ENCODE measurements around the gene DIRAS1. TPM values are rescaled to one million over a fixed set of nuclear protein-coding genes. Genes with fewer than 3 reads are reported as not detected.
"Not testable (repeated sequence)": the region's sequence is repeated elsewhere in the genome, so short reads cannot be mapped to it uniquely, and the experiment has no call there.

The DIRAS1 gene
- polyA plus RNA-seq, 3 donors = 1.9 to 6.8 (median 2.2) TPM

GRCh38 chr19:2699413-2700140, 21.6 kb downstream of the DIRAS1 start:
- 77 to 82% (median 81%) methylated on average over 15 of the region's 15 CpGs for WGBS, 3 donors
- H3K27ac ChIP-seq (ENCODE audit: low read depth, low read length) = no peak overlapping the region

GRCh38 chr19:2694196-2694595, 27.0 kb downstream of the DIRAS1 start:
- H3K27ac ChIP-seq (ENCODE audit: low read depth, low read length) = no peak overlapping the region
- 64 to 79% (median 79%) methylated on average over 5 of the region's 5 CpGs for WGBS, 3 donors

GRCh38 chr19:2693492-2694160, 27.5 kb downstream of the DIRAS1 start:
- no peak overlapping the region for H3K27ac ChIP-seq (ENCODE audit: low read depth, low read length)
- 46 to 61% (median 60%) methylated on average over 12 of the region's 12 CpGs for WGBS, 3 donors

GRCh38 chr19:2691951-2692350, 29.2 kb downstream of the DIRAS1 start:
- no peak overlapping the region for H3K27ac ChIP-seq (ENCODE audit: low read depth, low read length)

GRCh38 chr19:2690856-2691255, 30.3 kb downstream of the DIRAS1 start:
- H3K27ac ChIP-seq (ENCODE audit: low read depth, low read length) = no peak overlapping the region
- WGBS, 3 donors = 91 to 96% (median 94%) methylated on average over 11 of the region's 11 CpGs

More at GRCh38 chr19:2691951-2692350, 29.2 kb downstream of the DIRAS1 start:
- 87 to 90% (median 88%) methylated on average over 9 of the region's 9 CpGs for WGBS, 3 donors

DNA sequence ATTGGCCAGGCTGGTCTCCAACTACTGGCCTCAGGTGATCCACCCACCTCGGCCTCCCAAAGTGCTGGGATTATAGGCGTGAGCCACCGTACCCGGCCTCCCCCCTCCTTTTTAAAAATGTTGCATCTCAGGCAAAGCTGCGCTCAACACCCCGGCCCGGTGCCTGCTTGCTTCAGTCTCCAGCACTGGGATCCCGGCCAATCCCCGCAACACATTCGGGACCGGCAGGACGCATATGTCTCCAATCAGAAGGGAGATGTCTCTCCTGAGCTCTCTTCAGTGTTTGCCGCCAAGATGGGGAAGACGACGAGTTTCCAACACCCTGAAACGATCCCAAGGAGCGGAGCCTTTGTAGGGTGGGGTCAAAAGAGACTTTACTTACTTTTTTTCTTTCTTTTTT, 34.8 kb downstream of the DIRAS1 start:
- no peak overlapping the region for H3K27ac ChIP-seq (ENCODE audit: low read depth, low read length)
- WGBS, 3 donors = 71 to 90% (median 83%) methylated on average over 17 of the region's 17 CpGs

DNA sequence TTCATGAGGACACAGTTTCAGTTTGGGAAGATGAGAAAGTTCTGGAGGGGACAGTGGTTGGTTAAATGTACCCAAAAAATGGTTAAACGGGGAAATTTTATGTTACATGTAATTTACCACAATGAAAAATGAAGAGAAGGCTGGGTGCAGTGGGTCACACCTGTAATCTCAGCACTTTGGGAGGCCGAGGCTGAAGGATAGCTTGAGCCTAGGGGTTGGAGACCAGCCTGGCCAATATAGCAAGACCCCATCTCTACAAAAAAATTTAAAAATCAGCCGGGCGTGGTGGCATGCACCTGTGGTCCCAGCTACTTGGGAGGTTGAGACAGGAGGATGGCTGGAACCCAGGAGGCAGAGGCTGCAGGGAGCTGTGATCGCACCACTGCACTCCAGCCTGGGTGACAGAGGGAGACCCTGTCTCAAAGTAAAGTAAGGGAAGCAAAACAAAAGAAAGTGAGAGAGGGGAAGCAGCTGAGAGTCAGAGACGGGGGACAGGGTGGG, 35.9 kb downstream of the DIRAS1 start:
- 88 to 96% (median 94%) methylated on average over 6 of the region's 6 CpGs for WGBS, 3 donors
- no peak overlapping the region for H3K27ac ChIP-seq (ENCODE audit: low read depth, low read length)

DNA sequence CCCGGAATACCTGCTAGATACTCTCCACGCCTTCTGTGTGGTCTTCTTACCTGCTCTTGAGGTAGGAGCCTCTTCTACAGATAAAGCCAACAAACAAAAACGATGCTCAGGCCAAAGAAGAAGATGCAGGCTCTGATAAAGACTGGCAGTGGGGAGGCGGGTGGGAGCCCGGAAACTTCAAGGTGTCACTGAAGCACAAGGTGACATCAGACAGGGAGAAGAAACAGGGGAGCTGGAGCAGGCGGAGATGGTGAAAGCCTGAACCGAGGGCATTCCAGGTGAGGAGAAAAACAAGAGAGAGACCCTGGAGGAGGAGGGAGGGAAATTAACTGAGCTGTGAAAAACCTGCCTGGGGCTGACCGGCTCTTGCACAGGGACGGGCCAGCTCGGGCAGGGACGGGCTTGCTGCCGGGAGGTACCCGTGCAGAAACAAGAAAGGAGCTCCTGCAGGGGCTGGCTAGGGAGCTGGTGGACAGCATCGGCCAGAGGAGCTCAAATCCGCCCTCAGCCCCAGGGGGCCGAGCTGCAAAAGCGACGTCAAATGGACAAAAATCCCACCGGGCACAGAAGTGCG, 37.7 kb downstream of the DIRAS1 start:
- WGBS, 3 donors = 85 to 89% (median 85%) methylated on average over 20 of the region's 20 CpGs
- H3K27ac ChIP-seq (ENCODE audit: low read depth, low read length) = no peak overlapping the region

DNA sequence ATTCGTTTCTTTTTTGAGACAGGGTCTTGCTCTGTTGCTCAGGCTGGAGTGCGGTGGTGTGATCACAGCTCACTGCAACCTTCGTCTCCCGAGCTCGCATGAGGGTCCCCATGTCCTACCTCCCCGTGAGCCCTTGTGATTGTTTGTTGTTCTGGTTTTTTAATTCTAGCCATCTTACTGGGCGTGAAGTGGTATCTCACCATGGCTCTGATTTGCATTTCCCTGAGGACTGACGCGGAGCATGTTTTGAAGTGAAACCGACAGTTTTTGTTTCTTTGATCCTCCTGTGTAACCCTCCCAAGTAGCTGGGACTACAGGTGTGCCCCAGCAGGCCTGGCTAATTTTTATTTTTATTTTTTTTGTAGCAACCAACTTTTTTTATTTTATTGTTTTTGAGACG, 40.4 kb downstream of the DIRAS1 start:
- H3K27ac ChIP-seq (ENCODE audit: low read depth, low read length) = no peak overlapping the region
- 93 to 95% (median 93%) methylated on average over 11 of the region's 11 CpGs for WGBS, 3 donors

GRCh38 chr19:2679439-2679838, 41.7 kb downstream of the DIRAS1 start:
- no peak overlapping the region for H3K27ac ChIP-seq (ENCODE audit: low read depth, low read length)

DNA sequence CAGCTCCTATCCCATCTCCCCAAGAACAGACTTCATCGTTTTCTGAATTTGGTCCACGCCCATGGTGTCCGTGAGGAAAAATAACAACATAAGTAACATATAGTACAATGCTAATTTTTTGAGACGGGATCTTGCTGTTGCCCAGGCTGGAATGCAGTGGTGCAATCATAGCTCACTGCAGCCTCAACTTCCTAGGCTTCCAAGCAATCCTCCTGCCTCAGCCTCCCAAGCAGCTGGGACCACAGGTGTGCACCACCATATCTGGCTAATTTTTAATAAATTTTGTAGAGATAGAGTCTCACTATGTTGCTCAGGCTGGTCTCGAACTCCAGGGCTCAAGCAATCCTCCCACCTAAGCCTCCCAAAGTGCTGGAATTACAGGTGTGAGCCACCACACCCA, 42.2 kb downstream of the DIRAS1 start:
- 91 to 95% (median 91%) methylated on average over 5 of the region's 5 CpGs for WGBS, 3 donors
- not testable (repeated sequence) for H3K27ac ChIP-seq (ENCODE audit: low read depth, low read length)

More at GRCh38 chr19:2679439-2679838, 41.7 kb downstream of the DIRAS1 start:
- WGBS, 3 donors = 86 to 91% (median 91%) methylated on average over 2 of the region's 2 CpGs

GRCh38 chr19:2678044-2678671, 43.0 kb downstream of the DIRAS1 start:
- H3K27ac ChIP-seq (ENCODE audit: low read depth, low read length) = no peak overlapping the region
- 66 to 85% (median 69%) methylated on average over 8 of the region's 8 CpGs for WGBS, 3 donors

- no peak overlapping the region for H3K27ac ChIP-seq (ENCODE audit: low read depth, low read length)
- WGBS, 3 donors = 63 to 83% (median 67%) methylated on average over 12 of the region's 12 CpGs
Measured at GRCh38 chr19:2676823-2677222, 44.3 kb downstream of the DIRAS1 start.

DNA sequence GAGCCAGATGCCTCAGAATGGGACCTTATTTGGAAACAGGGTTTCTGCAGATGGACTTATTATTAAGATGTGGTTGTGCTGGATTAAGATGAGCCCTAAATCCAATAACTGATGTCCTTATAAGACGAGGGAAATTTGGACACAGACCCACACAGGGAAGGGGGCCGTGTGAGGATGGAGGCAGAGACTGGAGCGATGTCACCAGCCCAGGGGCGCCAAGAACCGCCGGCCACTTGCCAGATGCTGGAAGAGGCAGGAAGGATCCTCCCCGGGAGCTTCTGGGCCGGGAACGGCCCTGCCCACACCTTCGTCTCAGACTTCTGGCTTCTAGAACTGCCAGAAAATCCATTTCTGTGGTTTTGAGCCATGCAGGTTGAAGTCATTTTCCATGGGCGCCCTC, 45.3 kb downstream of the DIRAS1 start:
- no peak overlapping the region for H3K27ac ChIP-seq (ENCODE audit: low read depth, low read length)

GRCh38 chr19:2670217-2670616, 51.0 kb downstream of the DIRAS1 start:
- WGBS, 3 donors = 78 to 82% (median 82%) methylated on average over 16 of the region's 16 CpGs
- no peak overlapping the region for H3K27ac ChIP-seq (ENCODE audit: low read depth, low read length)

More for the DNA sequence above, 45.3 kb downstream of the DIRAS1 start:
- 48 to 69% (median 54%) methylated on average over 11 of the region's 11 CpGs for WGBS, 3 donors

GRCh38 chr19:2668175-2668763, 52.9 kb downstream of the DIRAS1 start:
- WGBS, 3 donors = 84 to 86% (median 86%) methylated on average over 15 of the region's 15 CpGs
- no peak overlapping the region for H3K27ac ChIP-seq (ENCODE audit: low read depth, low read length)

DNA sequence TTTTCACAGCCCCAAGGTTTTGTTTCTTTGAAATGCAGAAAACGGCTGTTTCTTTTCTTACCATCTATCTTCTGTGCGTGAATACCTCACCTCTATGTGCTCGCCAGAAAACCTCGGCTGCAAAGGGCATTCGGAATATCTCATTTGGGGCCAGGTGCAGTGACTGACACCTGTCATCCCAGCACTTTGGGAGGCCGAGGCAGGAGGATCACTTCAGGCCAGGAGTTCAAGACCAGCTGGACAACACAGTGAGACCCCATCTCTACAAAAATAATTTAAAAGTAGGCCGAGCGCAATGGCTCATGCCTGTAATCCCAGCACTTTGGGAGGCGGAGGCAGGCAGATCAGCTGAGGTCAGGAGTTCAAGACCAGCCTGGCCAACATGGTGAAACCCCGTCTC, 53.8 kb downstream of the DIRAS1 start:
- WGBS, 3 donors = 93 to 94% (median 93%) methylated on average over 10 of the region's 10 CpGs
- not testable (repeated sequence) for H3K27ac ChIP-seq (ENCODE audit: low read depth, low read length)

DNA sequence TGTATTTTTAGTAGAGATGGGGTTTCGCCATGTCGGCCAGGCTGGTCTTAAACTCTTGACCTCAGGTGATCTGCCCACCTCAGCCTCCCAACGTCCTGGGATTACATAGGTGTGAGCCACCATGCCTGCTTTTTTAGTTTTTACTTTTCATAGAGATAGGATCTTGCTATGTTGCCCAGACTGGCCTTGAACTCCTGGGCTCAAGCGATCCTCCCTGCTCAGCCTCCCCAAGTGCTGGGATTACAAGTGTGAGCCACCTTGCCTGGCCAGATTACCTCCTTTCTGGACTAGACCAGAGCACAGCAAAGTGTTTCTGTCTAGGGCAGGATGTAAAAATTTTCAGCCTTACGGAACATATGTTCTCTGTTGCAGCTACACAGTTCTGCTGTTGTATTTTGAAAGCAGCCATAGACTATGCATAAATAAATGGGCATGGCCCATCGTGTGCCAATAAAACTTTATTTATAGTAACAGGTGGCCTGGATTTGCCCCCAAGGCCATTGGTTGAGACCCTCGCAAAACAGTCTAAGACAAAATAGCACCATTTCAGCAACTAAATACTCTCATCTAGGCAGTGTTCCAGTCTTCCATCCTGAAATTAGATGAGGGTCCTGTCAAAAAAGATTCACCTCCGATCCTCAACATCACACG, 54.7 kb downstream of the DIRAS1 start:
- 89 to 93% (median 92%) methylated on average over 9 of the region's 9 CpGs for WGBS, 3 donors
- H3K27ac ChIP-seq (ENCODE audit: low read depth, low read length) = no peak overlapping the region

Data from adipose tissue (tissue), 3 donors.